ELF-1 (cell line): ENCODE results near the gene LAD1.

Source experiments
- DNase-seq: peaks from one replicate; pipeline ENCODE4 v3.0.0-alpha.2; 2016; ENCODE audit warnings: low read depth, low spot score

Gene LAD1

GRCh38 chr1:201391651-201392511, 7.2 kb downstream of the LAD1 start:
- no peak for DNase-seq

- no peak for DNase-seq
Observed at GRCh38 chr1:201391225-201391624, 7.9 kb downstream of the LAD1 start.

GRCh38 chr1:201389051-201389450, 10.1 kb downstream of the LAD1 start:
- no peak for DNase-seq

- no peak for DNase-seq
Observed at GRCh38 chr1:201386208-201386607, 12.9 kb downstream of the LAD1 start.

GRCh38 chr1:201385299-201385891, 13.7 kb downstream of the LAD1 start:
- DNase-seq, result peak; percentile 87

- no peak for DNase-seq
Observed at GRCh38 chr1:201384406-201384782, 14.7 kb downstream of the LAD1 start.

GRCh38 chr1:201383647-201384405, 15.3 kb downstream of the LAD1 start:
- no peak for DNase-seq

- no peak for DNase-seq
Observed at GRCh38 chr1:201381130-201381529, 18.0 kb downstream of the LAD1 start.

- no peak for DNase-seq
Observed at GRCh38 chr1:201379733-201380242, 19.3 kb downstream of the LAD1 start.

- no peak for DNase-seq
Observed at GRCh38 chr1:201378804-201379203, 20.3 kb downstream of the LAD1 start.

- peak; percentile 75 for DNase-seq
Observed at GRCh38 chr1:201377611-201378092, 21.5 kb downstream of the LAD1 start, which contains the start of gene TNNT2. TNNT2 (minus strand) TSS chr1:201377680; CDS start chr1:201373254, 4,426 bp downstream.

- peak; percentile 94 for DNase-seq
Observed at GRCh38 chr1:201376464-201377374, 22.4 kb downstream of the LAD1 start.

GRCh38 chr1:201376107-201376463, 23.0 kb downstream of the LAD1 start:
- DNase-seq, result no peak

- no peak for DNase-seq
Observed at GRCh38 chr1:201375169-201375568, 24.0 kb downstream of the LAD1 start.

GRCh38 chr1:201374364-201374763, 24.8 kb downstream of the LAD1 start:
- DNase-seq, result no peak

GRCh38 chr1:201371792-201372191, 27.3 kb downstream of the LAD1 start:
- peak; percentile 74 for DNase-seq

- DNase-seq, result no peak
Observed at GRCh38 chr1:201371276-201371675, 27.8 kb downstream of the LAD1 start.

GRCh38 chr1:201370500-201370899, 28.6 kb downstream of the LAD1 start:
- no peak for DNase-seq

- DNase-seq, result no peak
Observed at GRCh38 chr1:201369209-201369608, 29.9 kb downstream of the LAD1 start.

GRCh38 chr1:201366696-201367095, 32.4 kb downstream of the LAD1 start:
- DNase-seq, result no peak

- no peak for DNase-seq
Observed at GRCh38 chr1:201365251-201365650, 33.9 kb downstream of the LAD1 start.
